PC-3 (cell line): ENCODE data around the gene SEC14L1.

Source experiments
- EZH2 ChIP-seq: fragments of 300-600 bp; sonication (generic); IDR thresholded peaks from one replicate; pipeline ENCODE4 v1.6.1; 2017; ENCODE audit warnings: antibody characterized with exemption, mild to moderate bottlenecking, low read length; ENCODE audit not compliant: unreplicated experiment
- TF ChIP-seq, protein P1 (sequence below): fragments of 300-600 bp; sonication (generic); conservative IDR thresholded peaks from 2 replicates; pipeline ENCODE4 v1.5.1; 2017; ENCODE audit warnings: antibody characterized with exemption, low read depth, mild to moderate bottlenecking, low read length

GRCh38 chr17:77203846-77204245, 63.1 kb downstream of the SEC14L1 start:
- TF ChIP-seq, protein P1, sequence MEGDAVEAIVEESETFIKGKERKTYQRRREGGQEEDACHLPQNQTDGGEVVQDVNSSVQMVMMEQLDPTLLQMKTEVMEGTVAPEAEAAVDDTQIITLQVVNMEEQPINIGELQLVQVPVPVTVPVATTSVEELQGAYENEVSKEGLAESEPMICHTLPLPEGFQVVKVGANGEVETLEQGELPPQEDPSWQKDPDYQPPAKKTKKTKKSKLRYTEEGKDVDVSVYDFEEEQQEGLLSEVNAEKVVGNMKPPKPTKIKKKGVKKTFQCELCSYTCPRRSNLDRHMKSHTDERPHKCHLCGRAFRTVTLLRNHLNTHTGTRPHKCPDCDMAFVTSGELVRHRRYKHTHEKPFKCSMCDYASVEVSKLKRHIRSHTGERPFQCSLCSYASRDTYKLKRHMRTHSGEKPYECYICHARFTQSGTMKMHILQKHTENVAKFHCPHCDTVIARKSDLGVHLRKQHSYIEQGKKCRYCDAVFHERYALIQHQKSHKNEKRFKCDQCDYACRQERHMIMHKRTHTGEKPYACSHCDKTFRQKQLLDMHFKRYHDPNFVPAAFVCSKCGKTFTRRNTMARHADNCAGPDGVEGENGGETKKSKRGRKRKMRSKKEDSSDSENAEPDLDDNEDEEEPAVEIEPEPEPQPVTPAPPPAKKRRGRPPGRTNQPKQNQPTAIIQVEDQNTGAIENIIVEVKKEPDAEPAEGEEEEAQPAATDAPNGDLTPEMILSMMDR: no peak
- TF ChIP-seq EZH2: no peak
